Activated naive CD4-positive, alpha-beta T cell treated with anti-CD3 and anti-CD28 coated beads for 36 hours (primary cell): ENCODE measurements around the gene PPP2R2B. TPM values are rescaled to one million over a fixed set of nuclear protein-coding genes. Genes with fewer than 3 reads are reported as not detected.

Source experiments
- CTCF ChIA-PET: fragments of 350-600 bp; sonication (Branson Sonifier 250); formaldehyde crosslinking; loops from one replicate; lab custom pipeline; 2021; ENCODE audit warnings: antibody characterized with exemption; lab: Charles Lee
- DNase-seq: peaks from one replicate; pipeline ENCODE4 v3.0.0-alpha.2; 2020
- H3K27ac Mint-ChIP-seq: one replicate; pipeline ENCODE4 v1.8.0; 2021; ENCODE audit warnings: mild to moderate bottlenecking, mixed read lengths
- H3K27me3 Mint-ChIP-seq: one replicate; pipeline ENCODE4 v1.8.0; 2021; ENCODE audit warnings: low read depth, mixed read lengths
- H3K36me3 Mint-ChIP-seq: one replicate; pipeline ENCODE4 v1.8.0; 2021; ENCODE audit warnings: low read depth, mixed read lengths
- H3K4me1 Mint-ChIP-seq: one replicate; pipeline ENCODE4 v1.8.0; 2021; ENCODE audit warnings: low read depth, mixed read lengths
- H3K4me3 Mint-ChIP-seq: one replicate; pipeline ENCODE4 v1.8.0; 2021; ENCODE audit warnings: mild to moderate bottlenecking, moderate library complexity, mixed read lengths
- H3K9me3 Mint-ChIP-seq: one replicate; pipeline ENCODE4 v1.8.0; 2021; ENCODE audit warnings: mixed read lengths
- intact Hi-C: fragments of 100-400 bp; cut with micrococcal nuclease; formaldehyde crosslinking; loops from one replicate; pipeline ENCODE4 v1.15.1; 2023
- total RNA-seq, 2 experiments: library from RNA; stranded (reverse); gene quantifications; one replicate each; pipeline ENCODE4 v1.2.3, GENCODE V29; 2021

Gene PPP2R2B
- total RNA-seq, 2 experiments from 2014 or later: not detected

DNA sequence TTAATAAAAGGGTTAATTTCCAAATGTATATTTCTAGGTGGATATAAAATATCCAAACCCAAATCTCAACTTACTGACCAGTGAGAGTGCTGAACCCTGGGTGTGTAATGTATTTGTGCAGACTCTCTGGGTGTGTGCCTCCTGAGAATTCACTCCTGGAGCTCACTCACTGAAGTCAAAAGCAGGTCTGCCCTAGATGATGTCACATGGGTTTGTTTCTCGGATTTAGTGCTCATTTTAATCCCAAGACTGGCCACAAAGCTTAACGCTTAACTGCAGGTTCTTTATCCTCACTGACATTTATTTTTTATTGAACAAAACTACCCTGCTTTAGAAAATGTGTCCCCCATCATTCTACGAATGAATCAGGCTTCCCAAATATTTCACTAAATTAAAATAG is 179.4 kb downstream of the PPP2R2B start:
- Mint-ChIP-seq H3K9me3 (no peaks in the 10 kb centered on the region), H3K4me3 (no peak overlapping the region), H3K36me3 (no peaks in the 10 kb centered on the region), H3K27ac (no peak overlapping the region), H3K27me3 (no peaks in the 10 kb centered on the region), H3K4me1 (peaks cover 2% of the 10 kb centered on the region)
- CTCF ChIA-PET: interaction anchor here (0.7 to 1.5 kb wide), 2 partner anchors 133 to 267 kb away, joined by 3 to 5 read pairs; no protein-coding TSS in a partner anchor
- DNase-seq: no peak
- intact Hi-C loops: no loop called here

DNA sequence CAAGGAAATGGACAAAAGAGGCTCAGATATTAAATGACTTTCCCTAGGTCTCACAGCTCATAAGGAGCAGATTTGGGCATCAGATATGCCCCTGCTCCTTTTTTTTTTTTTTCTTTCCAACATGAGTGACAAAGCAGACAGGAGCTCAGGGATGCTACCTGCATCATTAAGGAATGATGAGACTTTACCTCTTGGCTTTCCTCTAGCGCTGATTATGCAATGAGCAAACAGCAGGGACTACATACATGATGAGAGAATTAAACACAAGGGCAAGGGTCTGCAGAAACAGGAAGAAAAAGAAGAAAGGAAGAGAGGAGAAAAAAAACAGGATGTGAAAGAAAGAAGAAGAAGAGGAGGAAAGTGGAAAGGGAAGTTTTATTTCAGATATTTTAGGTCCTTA is 179.9 kb downstream of the PPP2R2B start:
- intact Hi-C loops: no loop called here
- Mint-ChIP-seq H3K27me3 (no peaks in the 10 kb centered on the region), H3K9me3 (no peaks in the 10 kb centered on the region), H3K27ac (no peak overlapping the region), H3K36me3 (no peaks in the 10 kb centered on the region), H3K4me1 (peaks cover 2% of the 10 kb centered on the region), H3K4me3 (no peak overlapping the region)
- CTCF ChIA-PET: interaction anchor here (1.5 kb wide), 1 partner anchor 132 kb away, joined by 3 read pairs; no protein-coding TSS in a partner anchor
- no peak for DNase-seq

DNA sequence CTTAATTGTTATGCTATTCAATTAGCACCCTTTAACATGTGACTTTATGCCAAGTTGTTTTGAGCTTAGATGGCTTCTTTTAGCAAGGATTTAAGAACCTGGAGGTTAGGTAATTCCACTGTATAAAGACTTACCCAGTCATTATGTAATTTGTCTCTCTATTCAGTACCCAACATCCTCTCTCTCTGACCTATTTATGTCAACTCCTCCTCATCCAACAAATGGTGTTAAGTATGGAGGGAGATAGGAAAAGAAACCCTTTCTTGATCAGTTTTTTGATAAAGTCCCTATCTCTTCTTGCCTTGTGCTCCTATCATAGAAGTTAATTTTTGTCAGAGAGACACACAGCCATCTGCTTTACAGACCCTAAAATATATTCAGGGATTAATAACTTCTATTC is 181.3 kb downstream of the PPP2R2B start:
- DNase-seq: no peak
- CTCF ChIA-PET: no interaction called here
- H3K9me3 Mint-ChIP-seq: no peaks in the 10 kb centered on the region
- no peaks in the 10 kb centered on the region for H3K27me3 Mint-ChIP-seq
- intact Hi-C loops: no loop called here
- peaks cover 2% of the 10 kb centered on the region for H3K4me1 Mint-ChIP-seq
- no peak overlapping the region for H3K27ac Mint-ChIP-seq
- no peaks in the 10 kb centered on the region for H3K36me3 Mint-ChIP-seq
- H3K4me3 Mint-ChIP-seq: no peak overlapping the region

DNA sequence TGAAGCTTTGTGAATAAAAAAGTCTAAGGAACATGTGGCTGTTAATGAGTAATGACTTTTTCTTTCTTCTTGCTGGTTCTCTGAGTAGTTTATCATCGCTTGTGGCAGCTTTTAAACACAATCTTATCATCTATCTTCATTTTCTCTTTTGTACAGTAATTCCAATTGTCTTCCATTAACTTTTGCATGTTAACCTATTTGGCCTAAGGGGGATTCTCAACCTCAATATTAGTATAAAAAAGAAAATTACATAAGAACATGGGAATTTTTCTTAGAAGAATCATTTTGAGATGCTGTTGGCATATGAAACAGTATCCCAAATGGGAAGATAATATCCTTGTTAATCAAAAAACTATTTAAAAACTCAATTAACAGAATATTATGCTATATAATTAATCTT is 182.9 kb downstream of the PPP2R2B start:
- Mint-ChIP-seq H3K4me1 (peaks cover 2% of the 10 kb centered on the region), H3K27me3 (no peaks in the 10 kb centered on the region), H3K36me3 (no peaks in the 10 kb centered on the region), H3K9me3 (no peaks in the 10 kb centered on the region), H3K27ac (no peak overlapping the region), H3K4me3 (no peak overlapping the region)
- CTCF ChIA-PET: no interaction called here
- DNase-seq: no peak
- intact Hi-C loops: no loop called here

DNA sequence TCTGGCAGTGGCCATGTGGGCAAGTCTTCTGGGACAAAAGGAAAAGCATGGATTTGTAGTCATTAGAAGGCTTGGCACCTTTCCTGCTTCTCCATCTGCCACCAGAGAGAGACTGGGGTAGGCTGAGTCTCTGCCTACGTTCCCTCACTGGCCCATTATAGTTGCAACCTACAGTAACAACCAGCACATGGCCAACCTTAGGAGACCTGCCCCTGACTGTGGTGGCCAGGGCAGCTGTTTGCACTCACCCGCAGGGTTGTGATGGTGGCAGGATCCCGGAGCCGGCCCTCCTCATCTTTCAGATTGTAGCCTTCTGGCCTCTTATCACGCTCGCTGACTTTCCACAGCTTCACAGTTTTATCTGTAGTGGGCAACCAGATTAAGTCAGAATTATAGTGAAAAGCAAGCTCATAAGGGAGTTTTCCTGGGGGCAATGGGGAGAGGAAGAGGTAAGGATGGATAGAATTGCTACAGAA is 187.6 kb downstream of the PPP2R2B start:
- CTCF ChIA-PET: interaction anchor here (0.8 kb wide), 1 partner anchor 25 kb away, joined by 3 read pairs; no protein-coding TSS in a partner anchor
- Mint-ChIP-seq H3K27ac (no peak overlapping the region), H3K36me3 (no peaks in the 10 kb centered on the region), H3K4me1 (no peaks in the 10 kb centered on the region), H3K27me3 (no peaks in the 10 kb centered on the region), H3K9me3 (no peaks in the 10 kb centered on the region), H3K4me3 (no peak overlapping the region)
- intact Hi-C loops: no loop called here
- no peak for DNase-seq

DNA sequence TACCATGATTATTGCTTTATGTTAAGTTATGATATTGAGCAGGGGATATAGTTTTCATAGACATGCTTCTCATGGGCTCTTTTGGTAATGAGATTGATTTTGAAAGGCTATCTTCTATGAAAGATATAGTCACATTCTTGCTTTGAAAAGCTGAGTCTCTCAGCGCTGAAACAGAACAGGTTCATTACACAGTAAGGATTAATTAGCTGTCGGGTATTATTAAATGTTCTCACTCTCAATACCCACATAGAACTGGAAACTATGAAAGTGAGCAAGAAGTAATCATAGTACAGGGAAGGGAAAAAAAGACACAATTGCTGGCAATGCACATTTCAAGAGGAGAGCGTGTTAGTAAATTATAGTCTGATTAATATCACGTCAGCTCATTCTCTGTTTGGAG is 190.9 kb downstream of the PPP2R2B start:
- Mint-ChIP-seq H3K36me3 (no peaks in the 10 kb centered on the region), H3K4me3 (no peak overlapping the region), H3K27ac (no peak overlapping the region), H3K27me3 (no peaks in the 10 kb centered on the region), H3K4me1 (no peaks in the 10 kb centered on the region), H3K9me3 (no peaks in the 10 kb centered on the region)
- CTCF ChIA-PET: no interaction called here
- DNase-seq: no peak
- intact Hi-C loops: no loop called here

DNA sequence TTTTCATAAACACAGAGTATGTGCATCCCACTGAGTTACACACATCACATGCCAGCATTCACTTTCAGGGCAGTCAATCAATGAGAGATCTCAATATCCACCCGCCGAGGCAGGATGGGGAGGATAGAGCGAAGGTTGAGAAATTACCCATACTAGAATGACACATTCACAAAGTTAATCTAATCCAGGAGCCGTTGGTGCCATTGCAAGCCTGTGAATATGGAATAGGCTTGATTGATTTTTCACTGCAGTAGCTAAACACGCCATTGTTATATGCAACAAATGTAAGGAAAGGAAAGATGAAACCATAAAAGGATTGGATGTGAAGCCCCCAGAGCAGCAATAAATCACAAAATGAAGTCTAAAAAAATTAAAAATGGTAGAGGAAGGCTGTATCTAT is 194.7 kb downstream of the PPP2R2B start:
- H3K27me3 Mint-ChIP-seq: no peaks in the 10 kb centered on the region
- CTCF ChIA-PET: no interaction called here
- H3K27ac Mint-ChIP-seq: no peak overlapping the region
- no peak for DNase-seq
- intact Hi-C loops: no loop called here
- H3K36me3 Mint-ChIP-seq: no peaks in the 10 kb centered on the region
- H3K9me3 Mint-ChIP-seq: no peaks in the 10 kb centered on the region
- H3K4me3 Mint-ChIP-seq: no peak overlapping the region
- no peaks in the 10 kb centered on the region for H3K4me1 Mint-ChIP-seq

DNA sequence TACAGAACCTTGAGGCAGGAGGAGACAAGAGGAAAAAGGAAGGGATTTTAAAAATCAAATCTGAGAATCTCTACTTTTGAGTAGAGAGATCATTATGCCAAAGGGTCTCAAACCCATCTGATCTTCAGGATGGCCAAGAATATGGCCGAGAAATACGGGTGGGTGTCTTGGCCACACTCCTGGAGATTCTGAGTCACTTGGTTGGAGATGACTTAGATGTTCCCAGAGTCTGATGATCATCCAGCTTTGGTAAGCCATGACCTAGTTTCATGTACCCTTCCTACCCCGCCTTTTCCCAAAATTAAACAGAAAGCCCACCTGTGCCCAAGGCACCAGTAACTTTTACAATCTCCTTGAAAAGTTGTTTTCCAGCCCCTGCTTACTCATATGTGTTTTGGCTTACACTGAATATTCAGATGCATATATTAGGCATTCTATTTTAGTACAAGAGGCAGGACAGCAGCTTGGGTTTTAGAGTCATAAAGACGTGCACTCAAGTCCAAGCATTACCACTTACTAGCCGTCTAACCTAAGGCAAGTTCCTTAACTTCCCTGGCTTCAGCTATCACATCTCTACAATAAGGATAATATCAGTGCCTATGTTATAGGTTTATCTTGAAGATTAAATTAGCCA is 195.5 kb downstream of the PPP2R2B start:
- Mint-ChIP-seq H3K4me3 (no peak overlapping the region), H3K4me1 (no peaks in the 10 kb centered on the region), H3K27me3 (no peaks in the 10 kb centered on the region), H3K9me3 (no peaks in the 10 kb centered on the region), H3K27ac (no peak overlapping the region), H3K36me3 (no peaks in the 10 kb centered on the region)
- DNase-seq: no peak
- intact Hi-C loops: no loop called here
- CTCF ChIA-PET: no interaction called here

DNA sequence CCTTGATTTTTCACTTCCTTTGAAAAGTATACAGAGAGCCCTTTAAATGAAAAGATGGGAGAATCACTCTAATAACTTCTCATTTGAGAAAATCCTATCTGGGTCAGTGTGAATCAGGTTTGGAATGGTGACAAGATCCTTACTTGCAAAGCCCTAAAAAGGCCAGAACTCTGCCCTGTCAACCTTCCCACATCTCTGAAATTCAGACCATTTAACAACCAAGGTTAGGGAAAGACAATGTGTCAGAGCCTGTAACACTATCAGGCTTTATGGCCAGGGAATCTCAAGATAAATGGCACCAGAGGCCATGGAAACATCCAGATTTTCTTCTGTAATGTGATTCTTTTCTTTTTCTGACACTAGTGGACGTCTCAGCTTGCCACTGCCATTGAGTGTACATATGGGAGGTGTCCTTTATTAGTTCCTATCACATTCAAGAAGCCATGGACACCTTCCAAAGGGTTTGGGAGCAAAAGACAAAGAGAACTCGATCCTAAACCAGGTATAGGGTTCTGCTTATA is 196.9 kb downstream of the PPP2R2B start:
- intact Hi-C loops: no loop called here
- Mint-ChIP-seq H3K27ac (no peak overlapping the region), H3K9me3 (no peaks in the 10 kb centered on the region), H3K4me3 (no peak overlapping the region), H3K4me1 (no peaks in the 10 kb centered on the region), H3K27me3 (no peaks in the 10 kb centered on the region), H3K36me3 (no peaks in the 10 kb centered on the region)
- CTCF ChIA-PET: no interaction called here
- no peak for DNase-seq

DNA sequence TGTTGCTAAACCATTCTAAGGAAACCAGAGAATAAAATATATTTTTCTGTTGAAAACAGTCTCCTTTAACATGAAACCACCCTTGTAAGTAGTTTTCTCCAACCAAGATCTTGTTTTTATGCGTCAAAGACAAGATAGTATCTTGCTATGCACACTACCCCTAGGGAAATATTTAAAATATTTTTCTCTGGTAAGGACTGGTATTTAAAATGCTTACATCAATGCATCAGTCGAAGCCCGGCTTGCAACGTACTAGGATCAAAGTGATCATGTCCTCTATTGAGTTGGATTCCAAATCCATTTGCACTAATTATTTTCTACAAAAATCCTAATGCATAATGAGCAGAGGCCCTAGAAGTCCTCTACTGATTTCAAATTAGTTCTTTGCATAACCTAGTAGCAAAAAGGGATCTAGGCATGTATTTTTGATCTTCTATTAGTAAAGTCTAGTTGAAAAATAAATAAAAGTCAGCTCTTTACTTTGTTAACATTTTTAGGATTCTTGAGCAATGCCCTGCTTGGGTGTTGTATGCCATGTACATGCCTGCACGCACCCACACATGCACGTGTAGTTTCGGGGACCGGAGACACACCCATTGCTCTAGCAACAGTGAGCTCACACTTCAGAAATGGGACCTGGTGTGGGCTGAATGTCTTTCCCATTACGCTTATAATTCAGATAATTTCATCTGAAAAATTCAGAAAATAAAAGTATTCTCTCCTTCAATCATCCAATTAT is 197.5 kb downstream of the PPP2R2B start:
- CTCF ChIA-PET: interaction anchor here (0.6 to 0.9 kb wide), 2 partner anchors 18 to 344 kb away, joined by 3 to 6 read pairs; no protein-coding TSS in a partner anchor
- no peak overlapping the region for H3K27ac Mint-ChIP-seq
- DNase-seq: no peak
- peaks cover 3% of the 10 kb centered on the region for H3K27me3 Mint-ChIP-seq
- no peaks in the 10 kb centered on the region for H3K4me1 Mint-ChIP-seq
- no peak overlapping the region for H3K4me3 Mint-ChIP-seq
- no peaks in the 10 kb centered on the region for H3K36me3 Mint-ChIP-seq
- intact Hi-C loops: no loop called here
- no peaks in the 10 kb centered on the region for H3K9me3 Mint-ChIP-seq

DNA sequence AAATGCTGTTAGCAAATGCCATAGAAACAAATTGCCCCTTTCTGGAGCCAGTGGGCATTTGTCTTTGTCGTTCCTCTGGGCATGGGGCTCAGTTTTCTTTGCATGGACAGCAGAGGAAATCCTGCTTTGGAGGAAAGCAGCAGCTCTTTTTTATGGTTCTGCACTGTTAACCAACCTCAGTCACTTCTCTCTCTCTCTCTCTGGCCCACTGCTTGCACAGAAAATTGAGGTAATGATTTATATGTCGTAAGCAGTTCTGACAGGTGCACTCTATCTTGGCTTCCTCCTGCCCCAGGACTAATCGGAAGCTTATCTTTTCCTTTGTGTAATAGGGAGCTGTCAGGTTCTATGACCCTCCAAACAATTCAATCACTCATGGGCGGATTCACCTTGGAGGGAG is 202.9 kb downstream of the PPP2R2B start:
- H3K4me3 Mint-ChIP-seq: no peak overlapping the region
- no peaks in the 10 kb centered on the region for H3K36me3 Mint-ChIP-seq
- H3K27ac Mint-ChIP-seq: no peak overlapping the region
- peaks cover 3% of the 10 kb centered on the region for H3K27me3 Mint-ChIP-seq
- no peaks in the 10 kb centered on the region for H3K9me3 Mint-ChIP-seq
- CTCF ChIA-PET: interaction anchor here (1.3 to 1.6 kb wide), 2 partner anchors 11 to 36 kb away, joined by 3 read pairs; no protein-coding TSS in a partner anchor
- DNase-seq: no peak
- intact Hi-C loops: no loop called here
- no peaks in the 10 kb centered on the region for H3K4me1 Mint-ChIP-seq

DNA sequence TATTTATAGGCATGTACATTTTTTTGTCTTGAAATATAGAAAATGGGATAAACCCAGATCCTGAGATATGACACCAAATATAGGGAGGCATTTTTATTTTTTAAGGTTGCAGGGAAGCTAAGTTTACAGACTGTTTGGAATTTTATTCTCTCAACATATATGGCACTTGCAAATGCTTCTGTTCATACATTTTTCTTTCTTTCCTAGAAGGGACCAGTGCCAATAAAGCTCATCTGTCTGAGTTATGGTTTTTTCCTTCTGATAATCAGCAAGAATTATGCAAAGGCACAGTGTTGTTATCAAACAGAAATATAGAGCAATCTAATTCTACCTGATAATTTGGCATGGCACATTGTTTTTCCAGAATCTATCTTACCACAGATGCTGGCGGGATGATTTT is 205.7 kb downstream of the PPP2R2B start:
- H3K9me3 Mint-ChIP-seq: no peaks in the 10 kb centered on the region
- CTCF ChIA-PET: interaction anchor here (1.3 kb wide), 1 partner anchor 10 kb away, joined by 3 read pairs; no protein-coding TSS in a partner anchor

More for the DNA sequence above, 205.7 kb downstream of the PPP2R2B start:
- Mint-ChIP-seq H3K27ac (no peak overlapping the region), H3K27me3 (peaks cover 3% of the 10 kb centered on the region), H3K36me3 (no peaks in the 10 kb centered on the region), H3K4me1 (no peaks in the 10 kb centered on the region), H3K4me3 (no peak overlapping the region)
- DNase-seq: no peak
- intact Hi-C loops: no loop called here
